Measurements from ENCODE around the gene ZNF580.

DNA sequence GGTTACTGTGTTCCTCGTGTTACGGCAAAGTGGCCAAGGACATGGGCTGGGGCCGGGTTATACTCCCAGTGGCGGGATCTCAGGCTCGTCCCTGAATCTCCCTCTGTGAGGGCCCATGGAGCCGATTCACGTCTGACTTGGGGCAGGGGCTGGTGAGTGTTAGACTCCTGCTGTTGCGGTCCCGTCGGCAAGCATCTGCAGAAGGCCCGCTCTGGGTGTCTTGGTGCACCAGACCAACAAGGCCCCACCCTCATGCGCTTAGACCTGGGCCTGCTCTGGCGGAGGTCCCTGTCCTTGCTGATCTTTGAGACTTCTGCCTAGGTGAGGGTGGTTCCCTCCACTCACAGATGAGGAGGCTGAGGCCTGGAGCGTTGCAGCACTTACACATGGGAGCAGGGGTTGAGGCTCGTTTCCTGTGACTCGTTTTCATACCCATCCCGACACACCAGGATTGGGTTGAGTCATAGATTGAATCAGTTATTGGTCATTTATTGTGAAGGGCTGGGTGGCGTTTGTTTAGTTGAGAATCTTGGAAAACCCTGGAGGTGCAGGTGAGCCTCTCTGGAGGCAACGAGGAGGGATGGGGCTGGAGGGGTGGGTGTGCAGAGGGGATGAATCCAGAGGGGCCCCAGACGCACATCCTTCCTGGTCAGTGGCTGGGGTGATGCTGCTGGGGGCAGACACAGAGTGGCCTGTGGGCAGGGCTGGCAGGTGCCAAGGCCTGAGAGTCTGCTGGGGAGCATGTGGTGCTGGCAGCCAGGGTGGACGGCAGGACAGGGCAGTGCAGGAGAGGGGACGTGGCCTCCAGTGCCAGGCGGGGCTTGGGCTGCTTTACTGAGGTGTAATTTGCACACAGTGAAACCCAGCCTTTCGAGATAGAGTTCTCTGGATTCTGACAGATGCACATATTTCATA lies 38.8 kb downstream of the ZNF580 start:
- no peak for TF ChIP-seq PCBP1 (IDR thresholded peaks at IDR 0.05; ENCODE audit: low read depth, low read length, poor library complexity, severe bottlenecking)
- TF ChIP-seq ZC3H4 (CRISPR knock-in tag; IDR thresholded peaks at IDR 0.05; ENCODE audit: borderline replicate concordance), result no peak
- TF ChIP-seq, protein P1, sequence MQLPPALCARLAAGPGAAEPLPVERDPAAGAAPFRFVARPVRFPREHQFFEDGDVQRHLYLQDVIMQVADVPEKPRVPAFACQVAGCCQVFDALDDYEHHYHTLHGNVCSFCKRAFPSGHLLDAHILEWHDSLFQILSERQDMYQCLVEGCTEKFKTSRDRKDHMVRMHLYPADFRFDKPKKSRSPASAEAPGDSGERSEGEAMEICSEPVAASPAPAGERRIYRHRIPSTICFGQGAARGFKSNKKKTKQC (CRISPR knock-in tag; IDR thresholded peaks at IDR 0.05), result no peak
- no peak for TF ChIP-seq FOXP1 (CRISPR knock-in tag; IDR thresholded peaks at IDR 0.05)
- TF ChIP-seq JUN (IDR thresholded peaks at IDR 0.05; ENCODE audit: borderline replicate concordance, low read depth, low read length), result no peak
- TF ChIP-seq JUN (CRISPR knock-in tag; IDR thresholded peaks at IDR 0.05; ENCODE audit: borderline replicate concordance), result no peak
- no peak for TF ChIP-seq FOXM1 (IDR thresholded peaks at IDR 0.05; ENCODE audit: low read depth)
- no peak for TF ChIP-seq FOXM1 (CRISPR knock-in tag; IDR thresholded peaks at IDR 0.05; ENCODE audit: low read depth)
- no peak for TF ChIP-seq BHLHE40 (IDR thresholded peaks at IDR 0.05; ENCODE audit: low read length)
- no peak for TF ChIP-seq CHD2 (IDR thresholded peaks at IDR 0.05; ENCODE audit: low read depth, low read length)
- TF ChIP-seq, protein P2, sequence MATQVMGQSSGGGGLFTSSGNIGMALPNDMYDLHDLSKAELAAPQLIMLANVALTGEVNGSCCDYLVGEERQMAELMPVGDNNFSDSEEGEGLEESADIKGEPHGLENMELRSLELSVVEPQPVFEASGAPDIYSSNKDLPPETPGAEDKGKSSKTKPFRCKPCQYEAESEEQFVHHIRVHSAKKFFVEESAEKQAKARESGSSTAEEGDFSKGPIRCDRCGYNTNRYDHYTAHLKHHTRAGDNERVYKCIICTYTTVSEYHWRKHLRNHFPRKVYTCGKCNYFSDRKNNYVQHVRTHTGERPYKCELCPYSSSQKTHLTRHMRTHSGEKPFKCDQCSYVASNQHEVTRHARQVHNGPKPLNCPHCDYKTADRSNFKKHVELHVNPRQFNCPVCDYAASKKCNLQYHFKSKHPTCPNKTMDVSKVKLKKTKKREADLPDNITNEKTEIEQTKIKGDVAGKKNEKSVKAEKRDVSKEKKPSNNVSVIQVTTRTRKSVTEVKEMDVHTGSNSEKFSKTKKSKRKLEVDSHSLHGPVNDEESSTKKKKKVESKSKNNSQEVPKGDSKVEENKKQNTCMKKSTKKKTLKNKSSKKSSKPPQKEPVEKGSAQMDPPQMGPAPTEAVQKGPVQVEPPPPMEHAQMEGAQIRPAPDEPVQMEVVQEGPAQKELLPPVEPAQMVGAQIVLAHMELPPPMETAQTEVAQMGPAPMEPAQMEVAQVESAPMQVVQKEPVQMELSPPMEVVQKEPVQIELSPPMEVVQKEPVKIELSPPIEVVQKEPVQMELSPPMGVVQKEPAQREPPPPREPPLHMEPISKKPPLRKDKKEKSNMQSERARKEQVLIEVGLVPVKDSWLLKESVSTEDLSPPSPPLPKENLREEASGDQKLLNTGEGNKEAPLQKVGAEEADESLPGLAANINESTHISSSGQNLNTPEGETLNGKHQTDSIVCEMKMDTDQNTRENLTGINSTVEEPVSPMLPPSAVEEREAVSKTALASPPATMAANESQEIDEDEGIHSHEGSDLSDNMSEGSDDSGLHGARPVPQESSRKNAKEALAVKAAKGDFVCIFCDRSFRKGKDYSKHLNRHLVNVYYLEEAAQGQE (IDR thresholded peaks at IDR 0.05; ENCODE audit: borderline replicate concordance), result no peak
- TF ChIP-seq, protein P2 (CRISPR knock-in tag; IDR thresholded peaks at IDR 0.05; ENCODE audit: low read depth), result no peak
